GM18909 (cell line): ENCODE data around the gene CSGALNACT2.

Source experiments
- ATAC-seq: cut with Tn5 transposase; IDR thresholded peaks from one replicate; pipeline ENCODE4 v1.9.1; 2021; ENCODE audit warnings: mild to moderate bottlenecking; ENCODE audit not compliant: unreplicated experiment, poor library complexity

The CSGALNACT2 gene

DNA sequence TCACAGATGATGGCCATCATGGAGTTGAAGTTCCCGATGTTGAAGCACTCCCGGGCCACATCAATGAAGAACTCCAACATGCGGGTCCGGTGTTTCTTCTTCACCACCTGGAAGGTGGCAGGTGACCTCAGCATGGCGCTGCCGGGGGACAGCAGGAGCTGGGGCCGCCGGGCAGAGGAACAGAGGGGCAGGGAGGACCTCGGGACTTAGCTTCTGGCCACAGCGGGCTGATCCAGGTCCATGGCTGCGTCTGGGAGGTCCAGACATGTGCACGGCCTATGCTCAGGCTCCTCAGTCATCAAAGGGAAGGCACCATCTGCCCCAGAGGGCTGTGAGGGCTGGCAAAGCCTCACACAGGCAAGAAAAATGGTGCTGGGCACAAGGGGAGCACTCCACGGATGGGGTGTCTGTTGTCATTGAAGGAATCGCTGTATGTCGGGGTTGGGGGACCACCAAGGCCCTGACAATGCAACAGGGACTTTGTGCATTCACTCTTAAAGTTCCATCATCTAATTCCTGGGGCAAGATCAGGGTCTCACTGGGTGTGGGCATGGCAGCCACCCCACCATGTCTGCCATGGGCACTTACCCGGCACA lies 60.9 kb downstream of the CSGALNACT2 start:
- ATAC-seq: no peak

DNA sequence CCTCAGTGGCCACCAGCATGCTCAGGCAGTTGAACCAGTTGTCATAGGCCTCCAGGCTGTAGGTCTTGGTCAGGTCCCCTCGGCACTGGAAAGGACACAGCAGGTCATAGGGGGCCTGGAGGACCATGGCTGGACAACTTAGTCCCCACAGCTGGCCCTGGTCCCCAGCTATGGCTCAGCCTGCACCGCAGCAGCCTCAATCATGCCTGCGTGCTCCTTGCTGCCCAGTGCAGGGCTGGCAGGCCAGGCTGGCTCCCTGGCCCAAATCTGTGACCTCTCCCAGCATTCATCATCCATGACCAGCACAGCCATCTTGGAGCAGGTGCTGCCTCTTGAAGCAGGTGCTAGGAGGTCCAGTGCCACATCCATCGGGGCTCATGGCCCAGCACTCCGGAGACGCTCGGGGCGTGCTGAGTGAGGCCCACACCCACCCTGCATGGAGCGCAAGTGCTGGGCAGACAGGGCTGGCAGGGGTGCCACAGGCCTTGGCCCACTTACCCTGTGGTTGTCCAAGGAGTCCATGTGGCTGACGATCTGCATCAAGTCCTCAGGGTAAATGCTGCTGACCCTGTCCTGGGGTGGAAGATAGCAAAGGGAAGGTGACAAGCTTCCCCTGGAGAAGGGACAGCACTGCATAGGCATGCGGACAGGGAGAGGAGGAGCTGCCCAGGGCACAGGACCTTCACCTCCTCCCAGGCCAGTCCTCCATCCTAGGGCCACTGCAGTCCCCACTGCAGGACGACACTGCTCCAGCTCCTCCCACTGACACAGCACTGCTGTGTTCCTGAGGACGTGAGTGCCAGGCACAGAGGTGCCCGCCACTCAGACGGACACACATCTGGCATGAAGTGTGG lies 61.7 kb downstream of the CSGALNACT2 start:
- ATAC-seq: no peak

DNA sequence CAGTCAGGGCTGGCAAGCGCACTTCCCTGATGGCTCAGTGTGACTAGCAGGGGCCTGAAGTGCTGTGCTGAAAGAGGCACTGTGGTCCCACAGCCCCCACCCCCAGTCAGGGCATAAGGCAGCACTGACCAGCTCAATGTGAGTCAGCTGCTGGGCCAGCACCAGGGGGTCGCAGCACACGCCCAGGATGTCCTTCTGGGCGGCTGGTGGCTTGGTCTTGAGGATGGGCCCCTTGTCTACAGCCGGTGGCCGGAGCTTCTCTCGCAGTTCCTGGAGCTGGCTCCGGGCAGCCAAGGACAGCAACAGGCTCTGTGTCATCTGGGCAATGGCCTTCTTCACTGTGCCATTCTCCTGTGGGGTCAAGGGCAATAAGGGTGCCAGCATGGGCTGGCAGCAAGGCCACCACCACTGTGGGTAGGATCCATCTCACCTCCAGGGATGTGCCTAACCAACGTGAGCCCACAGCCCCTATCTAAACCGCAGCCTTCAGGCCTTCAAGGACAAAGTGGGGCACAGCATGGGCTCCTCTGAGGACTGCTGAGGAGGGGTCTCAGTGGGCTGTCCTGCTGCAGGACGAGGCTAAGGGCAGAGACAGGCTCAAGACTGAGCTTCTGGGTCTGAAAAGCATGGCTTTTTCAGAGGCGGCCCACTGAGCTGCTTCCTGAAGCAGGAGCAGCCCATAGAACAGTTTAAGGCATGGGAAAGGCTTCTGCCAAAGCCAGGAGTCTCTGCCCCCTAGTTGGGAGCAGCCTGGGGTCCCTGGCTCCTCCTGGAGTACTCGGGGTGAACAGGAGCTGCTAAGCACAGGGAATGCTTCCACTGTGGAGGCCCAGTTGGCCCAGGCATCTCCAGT lies 62.5 kb downstream of the CSGALNACT2 start:
- ATAC-seq: no peak

DNA sequence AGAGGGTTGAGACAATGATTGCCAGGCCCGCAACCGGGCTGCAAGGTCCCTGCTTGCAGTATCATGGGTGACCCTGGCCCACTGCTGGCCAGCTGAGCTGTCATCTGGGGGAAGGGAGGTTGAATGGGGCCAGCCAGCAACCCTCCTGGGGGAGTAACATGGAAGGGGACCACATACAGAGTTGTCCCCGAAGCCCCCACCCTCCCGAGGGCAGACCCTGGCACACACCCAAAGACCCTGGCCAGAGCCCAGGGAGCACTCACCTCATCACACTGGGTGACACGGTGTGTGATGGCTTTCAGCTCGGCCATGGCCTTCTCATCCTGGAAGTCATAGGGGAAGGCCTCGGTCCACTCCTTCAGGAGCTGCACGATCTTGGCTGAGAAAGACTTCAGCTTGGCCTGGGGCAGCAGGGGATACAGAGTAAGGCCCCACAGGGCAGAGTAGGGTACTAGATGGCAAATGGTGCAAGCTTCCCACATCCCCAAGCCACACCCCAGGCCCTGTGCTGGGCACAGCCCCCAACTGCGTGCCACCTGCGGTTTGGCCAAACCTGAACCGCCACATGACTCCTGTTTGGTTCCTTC lies 63.4 kb downstream of the CSGALNACT2 start:
- ATAC-seq: no peak

DNA sequence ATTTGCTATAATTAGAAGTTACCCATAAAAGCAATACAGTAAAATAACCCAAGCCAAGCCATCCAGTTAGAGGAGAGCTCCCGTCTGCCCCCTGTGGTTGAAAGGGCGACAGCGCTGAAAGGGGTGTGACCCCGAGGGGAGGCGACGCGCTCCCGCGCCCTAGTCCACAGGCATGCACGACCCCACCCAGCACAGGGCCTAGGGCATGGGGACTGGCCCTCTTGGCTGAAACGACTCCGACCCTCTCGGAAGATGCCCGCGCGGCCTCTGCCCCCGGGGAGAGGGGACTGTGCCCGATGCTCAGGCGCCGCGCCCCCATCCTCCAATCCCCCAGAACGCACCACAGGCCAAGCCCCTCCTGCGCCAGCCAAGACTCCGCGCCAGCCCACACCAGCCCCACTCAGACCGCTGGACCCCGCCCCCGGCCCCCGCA lies 64.0 kb downstream of the CSGALNACT2 start:
- peak; percentile 61 for ATAC-seq

DNA sequence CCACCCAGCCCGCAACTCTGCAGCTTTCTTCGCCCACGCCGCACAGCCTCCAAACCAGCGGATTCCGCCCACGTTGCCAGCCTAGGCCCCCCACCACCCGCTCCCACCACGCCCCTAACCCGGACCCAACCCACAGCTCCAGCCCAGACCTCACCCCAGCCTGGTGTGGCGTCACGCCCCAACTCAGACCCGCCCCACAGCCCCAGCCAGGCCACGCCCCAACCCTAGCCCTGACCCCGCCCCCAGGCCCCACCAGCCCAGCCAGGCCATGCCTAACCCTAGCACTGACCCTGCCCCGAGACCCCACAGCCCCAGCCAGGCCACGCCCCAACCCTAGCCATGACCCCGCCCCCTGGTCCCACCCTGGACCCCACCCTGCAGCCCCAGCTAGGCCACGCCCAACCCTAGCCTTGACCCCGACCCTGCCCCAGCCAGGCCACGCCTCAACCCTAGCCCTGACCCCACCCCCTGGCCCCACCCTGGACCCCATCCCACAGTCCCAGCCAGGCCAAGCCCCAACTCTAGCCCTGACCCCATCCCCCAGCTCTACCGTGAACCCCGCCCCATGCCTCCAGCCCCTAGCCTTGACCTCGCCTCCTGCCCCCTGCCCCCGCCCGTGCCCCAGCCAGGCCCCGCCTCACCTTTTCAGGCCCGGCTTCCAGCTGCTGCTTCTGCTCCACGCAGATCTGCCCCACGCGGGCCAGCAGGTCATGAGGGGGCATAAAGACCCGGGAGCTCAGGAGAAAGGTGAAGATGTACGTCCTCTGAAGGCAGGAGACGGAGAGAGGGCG lies 64.6 kb downstream of the CSGALNACT2 start:
- ATAC-seq: peak; percentile 37

DNA sequence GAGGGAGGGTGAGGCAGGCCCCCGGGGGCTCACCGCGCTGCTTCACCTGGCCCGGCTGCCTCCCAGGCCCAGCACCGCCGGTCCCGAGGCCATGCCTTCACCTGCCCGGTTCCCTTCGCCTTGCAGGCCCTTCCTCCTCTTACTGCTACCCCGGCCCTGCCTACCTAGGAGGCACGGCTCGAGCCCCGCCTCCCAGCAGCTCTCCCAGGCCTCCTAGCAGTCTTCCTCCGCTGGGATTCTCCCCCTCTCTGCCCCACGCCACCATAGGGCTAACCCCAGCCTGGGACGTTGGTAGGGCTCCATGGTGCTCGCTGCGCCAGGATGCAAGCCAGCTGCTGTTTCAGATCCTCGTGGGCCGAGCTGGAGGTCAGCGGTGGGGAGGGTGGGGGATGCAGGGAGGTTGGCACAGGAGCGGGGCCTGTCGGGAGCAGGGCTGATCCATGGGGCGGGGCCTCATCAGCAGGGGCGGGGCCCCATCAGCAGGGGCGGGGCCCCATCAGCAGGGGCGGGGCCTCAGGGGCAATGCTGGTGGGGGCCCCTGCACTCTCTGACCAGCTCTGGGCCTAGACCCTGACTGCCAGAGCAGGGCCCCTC lies 65.3 kb downstream of the CSGALNACT2 start:
- peak; percentile 34 for ATAC-seq

DNA sequence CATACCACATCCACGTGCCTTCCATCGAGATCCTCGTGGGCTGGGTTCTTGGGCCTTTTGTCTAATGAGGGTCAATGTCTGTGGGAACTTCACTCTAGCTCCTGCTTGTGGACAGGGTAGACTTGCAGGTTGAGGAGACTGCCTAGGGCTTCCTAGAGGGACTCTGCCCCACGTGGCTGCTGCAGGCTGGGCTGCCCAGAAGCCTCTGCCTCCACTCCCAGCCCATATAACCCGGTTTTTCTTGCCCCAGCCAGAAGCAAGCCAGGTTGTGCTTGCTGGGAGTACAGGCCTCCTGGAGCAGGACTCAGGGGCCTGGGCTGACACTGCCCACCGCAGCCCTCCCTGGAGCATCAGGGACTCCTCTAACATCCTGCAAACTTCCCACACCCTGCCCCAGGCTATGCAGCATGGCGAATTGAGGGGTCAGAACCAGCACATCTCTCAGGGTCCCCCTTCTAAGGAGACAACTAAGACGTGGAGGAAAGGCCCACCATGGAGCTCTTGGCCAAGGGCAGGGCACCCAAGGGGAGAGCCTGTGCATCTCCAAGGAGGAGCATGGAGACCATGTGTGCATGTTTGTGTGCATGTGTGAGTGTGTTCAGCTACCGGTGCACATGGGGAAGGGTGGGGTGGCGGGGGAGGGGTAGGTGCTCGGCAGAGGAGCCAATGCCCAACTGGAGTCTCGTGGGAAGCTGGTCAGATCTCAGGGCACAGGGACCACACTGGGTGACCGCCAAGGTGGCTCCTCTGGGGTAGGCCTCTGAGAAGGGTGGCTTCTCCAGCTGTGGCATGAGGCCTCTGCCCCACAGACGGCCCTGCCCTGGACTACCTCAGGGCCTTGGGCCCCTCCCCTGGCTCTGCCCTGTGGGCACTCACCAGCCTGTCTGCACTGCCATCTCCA lies 66.0 kb downstream of the CSGALNACT2 start:
- ATAC-seq: peak; percentile 6

DNA sequence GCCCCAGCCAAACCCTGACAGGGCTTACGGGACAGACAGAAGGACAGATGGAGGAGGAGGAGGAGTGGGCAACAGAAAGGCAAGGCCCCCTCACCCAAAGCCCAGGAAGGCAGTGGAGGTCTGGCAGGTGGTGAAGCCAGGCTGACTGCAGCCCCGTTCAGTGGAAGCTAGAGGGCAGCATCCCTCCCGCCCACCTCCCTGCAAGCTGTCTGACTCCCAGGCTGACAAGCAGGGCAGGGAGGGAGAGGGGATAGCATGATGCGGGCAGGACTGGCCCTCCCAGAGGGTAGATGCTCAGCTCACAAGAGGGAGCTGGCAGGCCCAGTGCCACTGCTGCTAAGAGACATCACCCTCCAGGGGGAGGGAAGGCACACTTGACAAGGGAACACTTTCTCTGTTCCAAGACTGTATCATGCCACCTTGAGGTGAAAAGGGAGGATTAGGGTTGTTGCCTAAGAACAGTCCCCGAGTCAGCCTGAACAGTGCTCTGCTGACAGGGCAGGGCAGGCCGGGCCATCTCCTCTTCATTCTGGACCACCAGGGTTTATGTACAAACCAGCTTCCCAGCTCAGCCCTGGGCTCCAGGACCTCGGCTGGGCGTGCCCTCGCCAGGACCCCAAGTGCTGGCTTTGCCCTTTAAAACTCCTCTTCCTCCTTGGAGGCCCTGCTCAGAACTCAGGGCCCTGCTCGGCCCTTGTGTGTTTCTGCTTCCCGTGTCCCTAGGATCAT lies 66.9 kb downstream of the CSGALNACT2 start:
- peak; percentile 74 for ATAC-seq

DNA sequence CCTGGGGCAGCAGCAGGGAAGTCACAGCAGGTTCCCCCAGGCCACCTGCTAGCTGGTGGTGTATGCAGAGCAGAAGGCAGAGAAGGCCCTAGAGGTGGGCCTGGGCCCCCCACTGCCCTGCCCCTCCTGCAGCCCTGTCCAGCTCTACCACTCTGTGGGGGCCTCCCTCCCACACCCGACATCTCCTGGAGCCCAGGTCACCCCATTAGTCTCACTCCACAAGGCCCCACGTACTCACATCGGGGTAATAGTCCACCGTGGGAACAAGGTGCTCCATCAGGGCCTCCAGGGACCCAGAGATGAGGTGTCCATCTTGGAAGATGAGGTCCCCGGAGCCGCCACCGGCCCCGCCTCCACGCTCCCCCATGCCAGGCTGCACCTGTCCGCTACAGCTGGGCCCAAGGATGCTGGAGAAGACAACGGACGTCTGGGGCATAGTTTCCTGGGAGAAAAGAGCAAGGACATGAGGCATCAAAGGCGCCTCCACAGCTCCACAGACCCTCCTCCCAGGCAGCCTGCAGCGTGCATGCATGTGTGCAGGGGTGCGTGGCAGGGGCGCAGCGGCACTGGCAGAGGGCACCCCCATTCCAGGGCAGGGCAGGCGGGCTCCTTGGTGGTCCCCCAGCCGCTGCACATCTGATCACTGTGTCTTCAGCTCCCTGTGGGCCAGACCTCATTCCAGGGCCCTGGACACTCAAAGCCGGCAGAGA lies 67.6 kb downstream of the CSGALNACT2 start:
- ATAC-seq: no peak

DNA sequence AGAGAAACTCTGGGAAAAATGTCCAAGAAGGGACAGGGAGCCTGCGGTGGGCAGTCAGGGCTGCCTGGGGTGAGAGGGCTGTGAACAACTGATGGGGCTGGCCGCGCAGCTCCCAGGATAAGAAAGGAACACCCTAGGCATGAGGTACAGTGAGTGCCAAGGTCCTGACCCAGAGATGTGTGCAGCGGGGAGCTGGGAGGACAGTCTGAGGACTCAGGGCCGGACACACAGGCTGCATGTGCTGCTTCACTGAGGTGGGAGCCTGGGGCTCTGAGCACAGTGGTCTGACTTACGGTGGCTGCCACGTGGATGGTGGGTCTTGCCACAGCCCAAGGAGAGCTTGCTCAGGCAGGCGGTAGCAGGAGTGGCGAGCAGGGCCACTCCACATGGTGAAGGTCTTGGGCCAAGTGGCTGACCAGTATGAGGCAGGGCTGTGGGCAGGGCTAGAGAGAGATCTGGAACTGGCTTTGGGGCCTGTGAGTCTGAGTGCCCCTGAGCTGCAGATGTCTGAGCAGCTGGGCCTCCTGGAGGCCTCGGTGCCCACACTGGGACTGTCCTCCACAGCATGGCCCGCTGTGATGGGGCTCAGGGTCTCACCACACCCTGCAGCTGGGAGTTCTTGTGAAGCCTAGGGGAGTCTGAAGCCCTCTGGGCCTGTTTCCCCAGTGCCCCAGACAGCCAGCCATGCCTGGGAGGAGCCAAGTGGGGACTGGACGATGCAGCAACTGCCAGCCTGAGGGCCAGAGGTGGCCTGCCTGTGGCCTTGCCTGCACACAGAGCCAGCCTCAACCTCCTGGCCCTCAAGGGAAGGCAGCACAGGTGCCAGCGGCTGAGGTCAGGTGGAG lies 68.4 kb downstream of the CSGALNACT2 start:
- no peak for ATAC-seq

DNA sequence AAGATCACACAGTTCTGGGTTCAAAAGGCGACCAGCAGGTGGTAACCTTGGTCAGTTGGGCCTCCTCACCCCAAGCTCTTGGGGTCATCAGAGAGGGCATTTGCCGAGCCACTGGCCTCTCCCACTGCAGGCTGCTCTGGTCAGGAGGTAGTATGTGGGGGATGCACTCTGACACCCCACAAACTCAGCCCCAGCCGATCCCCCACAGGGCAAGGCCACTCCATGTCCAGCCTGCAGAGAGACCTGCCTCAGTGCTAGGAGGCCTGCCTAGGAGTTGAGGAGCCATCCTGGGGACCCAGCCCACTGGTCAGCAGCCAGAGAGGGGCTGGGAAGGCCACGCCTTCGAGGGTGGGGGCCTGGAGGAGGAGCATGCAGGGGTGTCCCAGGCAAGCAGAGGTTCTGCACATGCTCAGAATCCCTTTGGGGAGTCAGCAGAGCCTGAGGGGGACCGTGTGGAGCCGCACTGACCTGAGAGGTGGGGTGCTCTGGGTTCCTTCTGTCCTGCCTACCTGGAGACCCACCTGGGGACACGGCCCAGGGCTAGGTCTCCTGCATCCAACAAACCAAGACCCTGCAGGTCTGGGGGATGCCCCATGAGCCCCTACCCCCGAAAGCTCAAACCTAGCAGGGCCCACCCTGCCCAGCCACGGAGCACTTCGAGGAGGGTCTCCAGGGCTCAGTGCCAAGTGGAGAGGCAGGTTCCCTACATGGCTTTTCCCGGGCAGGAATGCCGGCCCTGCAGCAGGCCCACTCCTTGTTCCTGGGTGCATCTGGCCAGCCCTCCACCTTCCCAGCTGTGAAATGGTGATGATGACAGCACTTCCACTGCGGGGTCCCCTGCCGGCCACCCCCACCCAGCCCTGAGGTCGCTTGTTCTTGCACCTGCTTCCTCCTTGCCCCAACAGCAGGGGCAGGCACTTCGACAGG lies 70.2 kb downstream of the CSGALNACT2 start:
- no peak for ATAC-seq

DNA sequence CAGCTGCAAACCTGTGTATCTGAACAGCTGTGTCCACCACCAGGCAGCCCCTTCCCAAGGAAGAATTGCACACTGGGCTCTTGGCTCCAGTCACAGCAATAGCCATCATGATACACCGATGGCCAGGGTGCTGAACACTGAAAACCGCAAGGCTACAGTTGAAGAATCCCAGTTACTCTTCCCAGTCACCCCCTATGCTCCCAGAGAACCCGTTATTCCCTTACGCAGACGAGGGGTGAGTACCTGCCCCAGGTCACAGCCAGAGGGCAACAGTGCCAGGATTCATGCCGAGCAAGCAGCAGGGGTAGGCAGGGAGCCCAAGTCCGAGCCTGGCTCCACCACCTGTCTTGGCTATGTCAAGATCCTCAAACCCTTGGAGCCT lies 70.8 kb downstream of the CSGALNACT2 start:
- no peak for ATAC-seq

DNA sequence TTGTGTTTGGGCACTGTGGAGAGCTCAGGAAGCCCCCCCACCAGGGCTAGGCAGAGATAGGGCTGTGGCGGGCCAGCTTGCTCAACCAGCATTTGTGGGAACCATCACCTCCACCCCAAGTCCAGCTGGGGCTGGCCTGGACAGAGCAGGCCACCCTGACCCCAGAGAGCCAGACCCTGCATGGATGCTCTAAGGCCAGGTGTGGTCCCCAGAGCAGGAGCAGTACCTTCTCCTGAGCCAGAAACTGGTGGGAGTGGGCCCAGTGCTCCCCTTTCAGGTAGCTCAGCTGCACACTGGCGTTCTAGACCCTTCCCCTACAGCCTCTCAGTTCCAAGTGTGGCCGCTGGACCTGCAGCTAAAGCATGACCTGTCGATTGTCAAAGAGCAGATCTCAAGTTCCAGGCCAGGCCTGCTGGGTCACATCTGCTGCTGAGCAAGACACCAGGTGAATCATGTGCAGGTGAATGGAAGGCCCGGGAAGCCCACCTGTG lies 71.5 kb downstream of the CSGALNACT2 start:
- ATAC-seq: no peak

DNA sequence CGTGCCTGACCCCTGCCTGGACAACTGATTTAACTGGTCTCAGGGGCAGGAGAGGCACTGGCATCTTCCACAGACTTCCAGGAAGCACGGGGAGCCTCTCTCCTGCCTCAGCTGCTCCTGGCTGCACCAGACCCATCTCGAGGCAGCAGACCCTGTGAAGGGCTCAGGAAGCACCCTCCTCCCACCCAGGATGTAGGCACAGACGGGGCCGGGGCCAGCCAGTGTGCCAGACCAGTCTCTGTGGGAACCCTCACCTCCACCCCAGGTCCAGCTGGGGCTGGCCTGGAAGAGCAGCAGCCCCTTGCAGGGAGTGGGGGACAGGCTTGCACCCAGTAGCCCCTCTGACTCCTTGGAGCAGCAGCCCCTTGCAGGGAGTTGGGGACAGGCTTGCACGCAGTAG lies 72.3 kb downstream of the CSGALNACT2 start:
- ATAC-seq: no peak
